Right lobe of liver (tissue), 6 donors: ENCODE measurements around the gene RARG. TPM values are rescaled to one million over a fixed set of nuclear protein-coding genes. Genes with fewer than 3 reads are reported as not detected.
"Not testable (repeated sequence)": the region's sequence is repeated elsewhere in the genome, so short reads cannot be mapped to it uniquely, and the experiment has no call there.

Experiments used
- ATAC-seq, 4 donors: fragments of 200-7000 bp; cut with Tn5 transposase; one replicate each; pipeline ENCODE4 v1.9.1; 2020; ENCODE audit warnings: mild to moderate bottlenecking in 4 of 4, moderate library complexity in 4 of 4
- DNase-seq, 3 donors: peaks; one replicate each; pipeline ENCODE4 v3.0.0-alpha.2; 2020
- H3K27ac ChIP-seq, 3 donors: fragments of 200-600 bp; one replicate each; pipeline ENCODE4 v1.8.0; 2022
- H3K27me3 ChIP-seq, 2 donors: fragments of 200-600 bp; one replicate each; pipeline ENCODE4 v1.8.0; 2022
- H3K36me3 ChIP-seq, 4 donors: fragments of 200-600 bp; sonication (generic) in 1 of 4; one replicate each; pipeline versions ENCODE4 v1.5.1 to v1.8.0; 2017 to 2022; ENCODE audit warnings: control low read depth in 1 of 4
- H3K4me1 ChIP-seq, 4 donors: fragments of 200-600 bp; sonication (generic) in 1 of 4; one replicate each; pipeline versions ENCODE4 v1.5.1 to v1.8.0; 2017 to 2022; ENCODE audit warnings: control low read depth in 1 of 4
- H3K4me3 ChIP-seq, 3 donors: fragments of 200-600 bp; one replicate each; pipeline ENCODE4 v1.8.0; 2022
- H3K9me3 ChIP-seq, 4 donors: fragments of 200-600 bp; sonication (generic) in 1 of 4; one replicate each; pipeline versions ENCODE4 v1.5.1 to v1.8.0; 2017 to 2022; ENCODE audit warnings: control low read depth in 1 of 4
- POLR2A ChIP-seq: fragments of 450-650 bp; IDR thresholded peaks from one replicate; pipeline ENCODE4 v1.6.1; 2017; ENCODE audit warnings: antibody characterized with exemption, mild to moderate bottlenecking
- WGBS: methylation state at CpG from one replicate; pipeline ENCODE4 v1.1.6; 2018; ENCODE audit warnings: low coverage, low lambda C conversion rate; ENCODE audit not compliant: insufficient coverage; ENCODE audit errors: missing lambda C conversion rate; 5-methylcytosine and 5-hydroxymethylcytosine counted together
- intact Hi-C, 2 donors: fragments of 100-400 bp; cut with DNase I; formaldehyde crosslinking; loops; one replicate each; pipeline versions ENCODE4 v1.11.2 to v1.14.1; 2022
- total RNA-seq, 6 experiments: library from RNA; depleted of rRNA in 2 of 6; stranded (reverse); fragments of >200 nt in 2 of 6; fragmentation: NEBNext Ultra II Directional in 3 of 6; extraction: Animal tissue kit (Norgen Biotek cat#: 25700) in 3 of 6; gene quantifications; one replicate each; pipeline versions ENCODE4 v1.1.0 to v1.2.4, GENCODE V29; 2016 to 2023
- TF ChIP-seq, protein P1 (sequence below), 4 donors: fragments of 200-600 bp in 3 of 4; fragments of 450-650 bp in 1 of 4; IDR thresholded peaks; one replicate each; pipeline versions ENCODE4 v1.5.1 to v1.8.0; 2016 to 2022; ENCODE audit warnings: antibody characterized with exemption in 4 of 4, mild to moderate bottlenecking in 2 of 4
- donor health status: DM: no; HTN: yes; CAD: no.
- donor health status: DM: no; HTN: no; CAD: no.
- donor health status: DM: no; HTN: no; CAD: no.
- donor health status: DM: no; HTN: yes; CAD: no.
- donor health status: DM: no; HTN: yes; CAD: no.

Gene RARG
- total RNA-seq, 6 experiments from 2014 or later: 1.9 to 2.4 (median 2.1) TPM

DNA sequence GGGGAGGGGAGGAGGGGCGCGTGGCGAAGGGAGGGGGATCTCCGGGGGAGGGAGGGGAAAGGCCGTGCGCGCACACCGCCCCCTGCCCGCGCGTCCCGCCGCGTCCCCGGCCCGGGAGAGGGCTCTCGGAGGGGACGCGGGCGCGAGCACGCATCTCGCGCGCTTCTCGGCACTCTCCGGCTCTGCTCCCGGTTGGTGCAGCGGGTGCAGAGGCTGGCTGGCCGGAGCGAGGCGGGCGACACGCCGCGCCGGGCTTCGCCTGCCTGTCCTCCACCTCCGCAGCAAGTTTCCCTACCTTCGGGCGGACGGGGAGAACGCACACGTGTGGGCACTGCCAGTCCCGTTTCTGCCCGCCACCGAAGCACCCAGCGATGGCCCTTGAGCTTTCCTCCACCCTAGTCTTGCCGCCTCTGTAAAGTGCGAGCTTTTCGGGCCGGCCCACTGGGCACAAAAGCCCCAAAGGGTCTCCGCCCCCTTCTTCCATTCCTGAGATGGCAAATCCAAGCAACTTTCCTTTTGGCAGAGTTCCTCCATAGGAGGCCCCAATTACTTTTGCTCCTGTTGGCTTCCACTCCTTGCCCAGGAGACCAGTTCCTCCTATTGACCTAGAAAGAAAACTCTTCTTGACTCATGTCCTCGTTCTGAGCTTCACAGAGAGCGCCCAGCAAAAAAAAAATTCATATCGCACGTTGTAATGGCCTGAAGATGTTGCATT lies 50.9 kb downstream of the RARG start:
- ATAC-seq (peak; percentile 64 to 80 (median 72)), DNase-seq (peak; percentile 78 to 86 (median 81))
- intact Hi-C loops: no loop called here
- H3K4me1 ChIP-seq: peaks cover 0 to 58% (median 28%) of the 10 kb centered on the region in 4 donors
- no peaks in the 10 kb centered on the region for H3K27me3 ChIP-seq
- 6% methylated on average over 12 of the region's 57 CpGs for WGBS
- peak overlapping the region; percentile 83 to 89 (median 87) for H3K27ac ChIP-seq
- H3K9me3 ChIP-seq: no peaks in the 10 kb centered on the region
- peak overlapping the region; percentile 71 to 80 (median 76) for H3K4me3 ChIP-seq
- TF ChIP-seq POLR2A: no peak
- TF ChIP-seq, protein P1, sequence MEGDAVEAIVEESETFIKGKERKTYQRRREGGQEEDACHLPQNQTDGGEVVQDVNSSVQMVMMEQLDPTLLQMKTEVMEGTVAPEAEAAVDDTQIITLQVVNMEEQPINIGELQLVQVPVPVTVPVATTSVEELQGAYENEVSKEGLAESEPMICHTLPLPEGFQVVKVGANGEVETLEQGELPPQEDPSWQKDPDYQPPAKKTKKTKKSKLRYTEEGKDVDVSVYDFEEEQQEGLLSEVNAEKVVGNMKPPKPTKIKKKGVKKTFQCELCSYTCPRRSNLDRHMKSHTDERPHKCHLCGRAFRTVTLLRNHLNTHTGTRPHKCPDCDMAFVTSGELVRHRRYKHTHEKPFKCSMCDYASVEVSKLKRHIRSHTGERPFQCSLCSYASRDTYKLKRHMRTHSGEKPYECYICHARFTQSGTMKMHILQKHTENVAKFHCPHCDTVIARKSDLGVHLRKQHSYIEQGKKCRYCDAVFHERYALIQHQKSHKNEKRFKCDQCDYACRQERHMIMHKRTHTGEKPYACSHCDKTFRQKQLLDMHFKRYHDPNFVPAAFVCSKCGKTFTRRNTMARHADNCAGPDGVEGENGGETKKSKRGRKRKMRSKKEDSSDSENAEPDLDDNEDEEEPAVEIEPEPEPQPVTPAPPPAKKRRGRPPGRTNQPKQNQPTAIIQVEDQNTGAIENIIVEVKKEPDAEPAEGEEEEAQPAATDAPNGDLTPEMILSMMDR (IDR thresholded peaks at IDR 0.05): peak in 2 of 4 donors; percentile 9 to 14
- peaks cover 0 to 32% (median 6%) of the 10 kb centered on the region in 4 donors for H3K36me3 ChIP-seq

DNA sequence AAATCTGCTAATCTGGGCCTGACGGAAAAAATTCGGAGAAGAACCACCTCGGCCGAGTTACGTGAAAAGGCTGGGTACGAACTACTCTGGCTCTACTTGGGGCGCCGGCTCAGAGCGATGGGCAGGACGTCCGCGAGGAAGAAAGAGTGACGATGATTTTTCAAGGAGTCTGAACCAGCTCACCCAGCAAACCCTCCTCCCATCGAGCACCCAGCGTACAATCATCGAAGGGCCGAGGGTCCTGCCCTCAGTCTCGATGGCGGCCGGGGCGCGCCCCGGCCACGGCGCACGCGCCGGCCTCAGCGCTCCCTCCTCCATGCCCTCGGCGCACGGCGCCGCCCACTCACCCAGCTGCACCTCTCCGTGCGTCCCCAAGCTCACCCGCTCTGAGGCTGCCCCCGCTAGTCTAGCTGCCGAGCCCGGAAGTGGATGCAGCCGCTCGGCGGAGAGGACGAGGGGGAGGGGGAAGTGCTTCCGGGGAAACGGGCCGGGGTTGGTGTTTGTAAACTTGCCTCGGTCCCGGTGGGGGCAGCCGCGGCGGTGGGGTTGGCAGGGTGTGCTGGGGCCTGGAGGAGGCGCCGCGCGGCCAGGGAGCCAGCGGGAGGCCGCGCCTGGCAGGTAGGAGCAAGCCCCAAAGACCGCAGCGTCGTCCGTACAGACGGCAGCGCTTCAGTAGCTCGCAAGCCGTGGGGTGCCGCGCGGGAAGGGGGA lies 51.6 kb downstream of the RARG start, which contains the start of the genes CSAD and ZNF740:
CSAD (minus strand) TSS at position 706 of the 711 bp plus-strand sequence. CDS start 7,455 bp downstream, outside the sequence.
ZNF740 (plus strand) TSS at position 503 of the 711 bp plus-strand sequence. CDS start 1,262 bp downstream, outside the sequence.
- peak within 1 kb of the TSS; percentile 71 to 80 (median 76) for H3K4me3 ChIP-seq
- H3K27me3 ChIP-seq: no peaks in the 10 kb centered on the region
- 2% methylated on average over 14 of the region's 70 CpGs for WGBS
- TF ChIP-seq, protein P1 (IDR thresholded peaks at IDR 0.05): no peak
- peak; percentile 83 for TF ChIP-seq POLR2A
- intact Hi-C loops: no loop called here
- peaks cover 0 to 25% (median 2%) of the 10 kb centered on the region in 4 donors for H3K36me3 ChIP-seq
- no peaks in the 10 kb centered on the region for H3K9me3 ChIP-seq
- H3K27ac ChIP-seq: peak within 1 kb of the TSS; percentile 83 to 89 (median 87)
- DNase-seq (peak; percentile 99), ATAC-seq (peak; percentile 95 to 98 (median 96))
- peaks cover 0 to 62% (median 29%) of the 10 kb centered on the region in 4 donors for H3K4me1 ChIP-seq

DNA sequence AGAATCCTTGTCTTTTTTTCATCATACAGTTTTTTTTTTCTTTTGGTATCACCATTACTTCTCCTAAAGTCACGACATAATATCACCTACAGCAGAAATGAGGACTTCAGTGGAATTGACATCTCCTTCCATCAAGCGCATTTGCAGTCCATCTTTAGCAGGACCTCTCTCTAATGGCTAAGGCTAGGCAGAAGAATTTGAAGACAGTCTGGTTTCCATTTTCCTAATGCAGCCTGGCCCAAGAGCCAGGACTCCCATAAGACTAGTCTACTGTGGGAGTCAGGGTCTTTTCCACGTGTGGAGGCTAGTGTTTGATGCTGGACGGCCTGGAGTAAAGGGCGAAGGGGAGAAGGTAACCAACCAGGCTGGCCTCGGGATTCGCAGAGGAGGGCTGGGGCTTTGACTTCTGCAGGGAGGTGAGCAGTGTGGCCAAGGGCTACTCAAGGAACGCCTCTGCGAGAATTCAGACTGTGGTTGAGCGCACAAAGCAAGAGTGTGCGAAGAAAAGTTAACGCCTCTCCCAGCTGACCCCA lies 52.3 kb downstream of the RARG start:
- Histone ChIP-seq H3K27me3 (no peaks in the 10 kb centered on the region), H3K27ac (peak overlapping the region; percentile 83 to 89 (median 87)), H3K4me3 (peak overlapping the region; percentile 71 to 80 (median 76)), H3K4me1 (peaks cover 0 to 67% (median 31%) of the 10 kb centered on the region in 4 donors), H3K36me3 (peaks cover 0 to 19% (median 2%) of the 10 kb centered on the region in 4 donors), H3K9me3 (no peaks in the 10 kb centered on the region)
- peak in 1 of 3 donors; percentile 55 for DNase-seq
- WGBS: 19% methylated on average over 12 of the region's 12 CpGs
- intact Hi-C loops: no loop called here
- peak; percentile 8 to 22 (median 18) for ATAC-seq
- TF ChIP-seq, protein P1 (IDR thresholded peaks at IDR 0.05): no peak
- no peak for TF ChIP-seq POLR2A

DNA sequence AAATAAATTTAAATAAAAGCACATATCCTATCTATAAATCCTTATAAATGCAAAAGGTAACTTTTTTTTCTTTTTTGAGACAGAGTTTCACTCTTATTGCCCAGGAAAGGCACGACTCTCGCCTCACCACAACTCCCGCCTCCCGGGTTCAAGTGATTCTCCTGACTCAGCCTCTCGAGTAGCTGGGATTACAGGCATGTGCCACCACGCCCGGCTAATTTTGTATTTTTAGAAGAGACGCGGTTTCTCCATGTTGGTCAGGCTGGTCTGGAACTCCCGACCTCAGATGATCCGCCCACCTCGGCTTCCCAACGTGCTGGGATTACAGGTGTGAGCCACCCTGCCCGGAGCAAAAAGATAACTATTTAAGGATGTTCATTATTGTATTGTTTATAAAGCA lies 53.2 kb downstream of the RARG start:
- H3K36me3 ChIP-seq: peaks cover 0 to 13% (median 2%) of the 10 kb centered on the region in 4 donors
- H3K27ac ChIP-seq, H3K9me3 ChIP-seq, intact Hi-C loops, H3K27me3 ChIP-seq, ATAC-seq, H3K4me3 ChIP-seq: not testable (repeated sequence)
- DNase-seq: peak in 1 of 3 donors; percentile 19
- peaks cover 0 to 74% (median 36%) of the 10 kb centered on the region in 4 donors for H3K4me1 ChIP-seq
- WGBS: 92% methylated on average over 12 of the region's 14 CpGs

DNA sequence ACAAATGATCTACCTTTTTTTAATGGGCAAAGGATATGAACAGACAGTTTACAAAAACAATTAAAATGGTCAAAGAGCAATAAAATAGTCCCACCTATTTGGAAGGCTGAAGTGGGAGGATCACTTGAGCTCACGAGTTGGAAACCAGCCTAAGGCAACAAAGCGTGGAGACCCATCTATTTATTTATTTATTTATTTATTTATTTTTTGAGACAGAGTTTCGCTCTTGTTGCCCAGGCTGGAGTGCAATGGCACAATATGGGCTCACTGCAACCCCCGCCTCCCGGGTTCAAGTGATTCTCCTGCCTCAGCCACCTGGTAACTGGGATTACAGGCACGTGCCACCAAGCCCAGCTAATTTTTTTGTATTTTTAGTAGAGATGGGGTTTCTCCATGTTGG lies 54.6 kb downstream of the RARG start:
- H3K9me3 ChIP-seq, H3K36me3 ChIP-seq, H3K4me3 ChIP-seq, intact Hi-C loops, H3K27me3 ChIP-seq: not testable (repeated sequence)
- H3K4me1 ChIP-seq: peaks cover 0 to 69% (median 30%) of the 10 kb centered on the region in 4 donors
- ATAC-seq (peak in 2 of 4 donors; percentile 0 to 14), DNase-seq (peak in 1 of 3 donors; percentile 76)
- H3K27ac ChIP-seq: peak overlapping the region in 2 of 3 donors; percentile 42 to 73
- WGBS: 14% methylated on average over 6 of the region's 6 CpGs
